ENCODE measurements around the gene NMT1.

Gene NMT1

DNA sequence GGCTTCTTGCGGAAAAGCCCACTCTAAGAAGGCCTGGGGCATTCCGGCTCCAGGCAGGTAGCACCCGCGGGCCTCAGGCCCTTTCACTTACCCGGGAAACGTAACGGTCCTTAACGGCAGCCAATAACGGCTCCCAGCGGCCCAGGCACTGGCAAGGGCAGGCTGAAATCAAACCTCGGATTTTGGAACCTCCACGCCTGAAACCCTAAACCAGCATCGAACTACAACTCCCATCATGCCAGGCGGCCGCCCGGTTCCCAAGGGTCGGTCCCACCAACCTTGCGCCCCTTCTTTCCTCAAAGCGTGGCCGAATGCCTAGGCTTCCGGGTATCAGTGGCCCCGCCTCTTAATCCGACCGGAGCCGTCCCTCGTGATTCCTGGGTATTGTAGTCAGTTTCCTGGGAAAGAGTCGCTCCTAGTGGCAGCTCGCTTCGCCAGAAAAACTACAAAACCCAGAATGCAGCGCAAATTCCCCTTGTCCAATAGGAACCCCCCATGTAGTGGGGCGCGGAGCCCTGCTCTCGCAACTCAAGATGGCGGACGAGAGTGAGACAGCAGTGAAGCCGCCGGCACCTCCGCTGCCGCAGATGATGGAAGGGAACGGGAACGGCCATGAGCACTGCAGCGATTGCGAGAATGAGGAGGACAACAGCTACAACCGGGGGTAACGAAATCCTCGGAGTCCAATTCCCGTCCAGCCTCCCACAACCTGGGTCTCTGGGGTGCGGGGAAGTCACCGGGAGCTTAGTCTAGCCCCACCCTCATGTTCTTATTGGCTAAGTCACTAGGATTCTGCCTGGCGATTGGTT is at the start of gene NMT1 (continued):
- no peak for TF ChIP-seq ZNF792 (tag by site-specific recombination; IDR thresholded peaks at IDR 0.05)
- TF ChIP-seq ZBTB49 (tag by site-specific recombination; IDR thresholded peaks at IDR 0.05; ENCODE audit: low read depth), result no peak
- TF ChIP-seq OVOL3 (tag by site-specific recombination; IDR thresholded peaks at IDR 0.05), result peak; percentile 90
- peak; percentile 75 for TF ChIP-seq KLF8 (tag by site-specific recombination; IDR thresholded peaks at IDR 0.05)
- no peak for TF ChIP-seq ZNF366 (tag by site-specific recombination; conservative IDR thresholded peaks at IDR 0.05)
- no peak for TF ChIP-seq BCL11B (tag by site-specific recombination; IDR thresholded peaks at IDR 0.05; ENCODE audit: low read depth)
- TF ChIP-seq ZNF202 (tag by site-specific recombination; IDR thresholded peaks at IDR 0.05; ENCODE audit: borderline replicate concordance), result no peak
- TF ChIP-seq ZBTB44 (tag by site-specific recombination; IDR thresholded peaks at IDR 0.05), result peak; percentile 53; the same call in 1 of the 2 replicates
- TF ChIP-seq ZFHX2 (tag by site-specific recombination; conservative IDR thresholded peaks at IDR 0.05), result no peak
- no peak for TF ChIP-seq ZNF23 (tag by site-specific recombination; IDR thresholded peaks at IDR 0.05; ENCODE audit: borderline replicate concordance)
- TF ChIP-seq ATF2 (tag by site-specific recombination; IDR thresholded peaks at IDR 0.05; ENCODE audit: low read depth), result no peak
- TF ChIP-seq ZNF335 (tag by site-specific recombination; conservative IDR thresholded peaks at IDR 0.05), result peak; percentile 99
- no peak for TF ChIP-seq ZNF169 (tag by site-specific recombination; IDR thresholded peaks at IDR 0.05)
- no peak for TF ChIP-seq ZNF146 (tag by site-specific recombination; IDR thresholded peaks at IDR 0.05)
- TF ChIP-seq ZFP37 (tag by site-specific recombination; IDR thresholded peaks at IDR 0.05), result no peak
- 0 out of 2 replicates have a peak, but pooled peaks have one; percentile 32 for TF ChIP-seq ZNF610 (tag by site-specific recombination; IDR thresholded peaks at IDR 0.05; ENCODE audit: borderline replicate concordance)
- TF ChIP-seq PRDM6 (tag by site-specific recombination; IDR thresholded peaks at IDR 0.05), result no peak
- TF ChIP-seq GLIS1 (tag by site-specific recombination; IDR thresholded peaks at IDR 0.05), result no peak
- TF ChIP-seq ZBTB7A (tag by site-specific recombination; IDR thresholded peaks at IDR 0.05; ENCODE audit: low read depth), result peak; percentile 89
- TF ChIP-seq, protein P1, sequence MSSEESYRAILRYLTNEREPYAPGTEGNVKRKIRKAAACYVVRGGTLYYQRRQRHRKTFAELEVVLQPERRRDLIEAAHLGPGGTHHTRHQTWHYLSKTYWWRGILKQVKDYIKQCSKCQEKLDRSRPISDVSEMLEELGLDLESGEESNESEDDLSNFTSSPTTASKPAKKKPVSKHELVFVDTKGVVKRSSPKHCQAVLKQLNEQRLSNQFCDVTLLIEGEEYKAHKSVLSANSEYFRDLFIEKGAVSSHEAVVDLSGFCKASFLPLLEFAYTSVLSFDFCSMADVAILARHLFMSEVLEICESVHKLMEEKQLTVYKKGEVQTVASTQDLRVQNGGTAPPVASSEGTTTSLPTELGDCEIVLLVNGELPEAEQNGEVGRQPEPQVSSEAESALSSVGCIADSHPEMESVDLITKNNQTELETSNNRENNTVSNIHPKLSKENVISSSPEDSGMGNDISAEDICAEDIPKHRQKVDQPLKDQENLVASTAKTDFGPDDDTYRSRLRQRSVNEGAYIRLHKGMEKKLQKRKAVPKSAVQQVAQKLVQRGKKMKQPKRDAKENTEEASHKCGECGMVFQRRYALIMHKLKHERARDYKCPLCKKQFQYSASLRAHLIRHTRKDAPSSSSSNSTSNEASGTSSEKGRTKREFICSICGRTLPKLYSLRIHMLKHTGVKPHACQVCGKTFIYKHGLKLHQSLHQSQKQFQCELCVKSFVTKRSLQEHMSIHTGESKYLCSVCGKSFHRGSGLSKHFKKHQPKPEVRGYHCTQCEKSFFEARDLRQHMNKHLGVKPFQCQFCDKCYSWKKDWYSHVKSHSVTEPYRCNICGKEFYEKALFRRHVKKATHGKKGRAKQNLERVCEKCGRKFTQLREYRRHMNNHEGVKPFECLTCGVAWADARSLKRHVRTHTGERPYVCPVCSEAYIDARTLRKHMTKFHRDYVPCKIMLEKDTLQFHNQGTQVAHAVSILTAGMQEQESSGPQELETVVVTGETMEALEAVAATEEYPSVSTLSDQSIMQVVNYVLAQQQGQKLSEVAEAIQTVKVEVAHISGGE (tag by site-specific recombination; conservative IDR thresholded peaks at IDR 0.05; ENCODE audit: low read depth), result peak; percentile 96
- TF ChIP-seq, protein P2, sequence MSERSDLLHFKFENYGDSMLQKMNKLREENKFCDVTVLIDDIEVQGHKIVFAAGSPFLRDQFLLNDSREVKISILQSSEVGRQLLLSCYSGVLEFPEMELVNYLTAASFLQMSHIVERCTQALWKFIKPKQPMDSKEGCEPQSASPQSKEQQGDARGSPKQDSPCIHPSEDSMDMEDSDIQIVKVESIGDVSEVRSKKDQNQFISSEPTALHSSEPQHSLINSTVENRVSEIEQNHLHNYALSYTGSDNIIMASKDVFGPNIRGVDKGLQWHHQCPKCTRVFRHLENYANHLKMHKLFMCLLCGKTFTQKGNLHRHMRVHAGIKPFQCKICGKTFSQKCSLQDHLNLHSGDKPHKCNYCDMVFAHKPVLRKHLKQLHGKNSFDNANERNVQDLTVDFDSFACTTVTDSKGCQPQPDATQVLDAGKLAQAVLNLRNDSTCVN (tag by site-specific recombination; optimal IDR thresholded peaks at IDR 0.05), result peak; percentile 55
- no peak for TF ChIP-seq ZNF433 (tag by site-specific recombination; IDR thresholded peaks at IDR 0.05; ENCODE audit: low read depth)
- TF ChIP-seq MZF1 (tag by site-specific recombination; IDR thresholded peaks at IDR 0.05; ENCODE audit: borderline replicate concordance), result no peak
- TF ChIP-seq ZNF223 (tag by site-specific recombination; IDR thresholded peaks at IDR 0.05), result no peak
- TF ChIP-seq ZNF701 (tag by site-specific recombination; IDR thresholded peaks at IDR 0.05), result no peak
- TF ChIP-seq ZNF274 (IDR thresholded peaks at IDR 0.05; ENCODE audit: low read length), result no peak
- TF ChIP-seq ZNF274 (tag by site-specific recombination; IDR thresholded peaks at IDR 0.05; ENCODE audit: borderline replicate concordance), result no peak
- no peak for TF ChIP-seq ZNF521 (tag by site-specific recombination; IDR thresholded peaks at IDR 0.05)

Measured in HEK293 (cell line).